H1 (cell line): Measurements from ENCODE around the gene PSMD6. TPM values are rescaled to one million over a fixed set of nuclear protein-coding genes. Genes with fewer than 3 reads are reported as not detected.

ENCODE experiments used
- CTCF ChIA-PET: fragments of 300-600 bp; sonication (Branson Sonifier 250); formaldehyde crosslinking; loops from one replicate; lab custom pipeline; 2021; ENCODE audit not compliant: partially characterized antibody; lab: Charles Lee
- POLR2A ChIA-PET: fragments of 300-600 bp; sonication (Branson Sonifier 250); formaldehyde crosslinking; loops from one replicate; lab custom pipeline; 2021; ENCODE audit warnings: inconsistent platforms; ENCODE audit not compliant: partially characterized antibody; lab: Charles Lee
- DNase-seq, 2 experiments: peaks; one replicate each; pipeline versions ENCODE4 v3.0.0 to v3.0.0-alpha.2; 2010 to 2022; ENCODE audit warnings: low spot score in 2 of 2, low read depth in 1 of 2, mixed read lengths in 1 of 2
- FAIRE-seq: peaks from 2 replicates; lab custom pipeline; 2011; peaks lifted over from hg19 to GRCh38; lab: Jason Lieb, UNC
- H2AFZ ChIP-seq: 2 replicates; pipeline ENCODE4 v1.8.1; 2012; ENCODE audit warnings: low read length, inconsistent platforms
- H2AK5ac ChIP-seq: 2 replicates; pipeline ENCODE4 v1.6.1; 2013; ENCODE audit warnings: low read depth, low read length
- H2BK120ac ChIP-seq: replicated peaks from 2 replicates; pipeline ENCODE3; 2013; ENCODE audit warnings: low read depth, low read length, inconsistent platforms
- H2BK12ac ChIP-seq: 2 replicates; pipeline ENCODE4 v1.6.1; 2013; ENCODE audit warnings: low read depth, low read length
- H2BK15ac ChIP-seq: 2 replicates; pipeline ENCODE4 v1.6.1; 2013; ENCODE audit warnings: low read length
- H2BK20ac ChIP-seq: 2 replicates; pipeline ENCODE4 v1.6.1; 2013; ENCODE audit warnings: low read length
- H2BK5ac ChIP-seq: 2 replicates; pipeline ENCODE4 v1.6.1; 2013; ENCODE audit warnings: low read depth, low read length
- H3K14ac ChIP-seq: 2 replicates; pipeline ENCODE4 v1.6.1; 2013; ENCODE audit warnings: inconsistent platforms; ENCODE audit not compliant: insufficient read length
- H3K18ac ChIP-seq: 2 replicates; pipeline ENCODE4 v1.6.1; 2013; ENCODE audit warnings: low read length; ENCODE audit errors: extremely low read depth
- H3K23ac ChIP-seq: 2 replicates; pipeline ENCODE4 v1.6.1; 2013; ENCODE audit warnings: inconsistent platforms; ENCODE audit not compliant: insufficient read length
- H3K23me2 ChIP-seq: 2 replicates; pipeline ENCODE4 v1.6.1; 2013; ENCODE audit warnings: low read depth, low read length
- H3K27ac ChIP-seq: 2 replicates; pipeline ENCODE4 v1.6.1; 2011; ENCODE audit warnings: low read depth, low read length, inconsistent platforms
- H3K27me3 ChIP-seq, 4 experiments: replicated peaks in 1 of 4; 1 replicate in 1 of 4; 2 replicates in 3 of 4; pipeline versions ENCODE4 v1.6.1 to v1.8.1; 2011 to 2013; ENCODE audit warnings: low read length in 3 of 4, mild to moderate bottlenecking in 3 of 4, inconsistent platforms in 2 of 4, mixed read lengths in 2 of 4, moderate library complexity in 1 of 4; ENCODE audit not compliant: control insufficient read depth in 3 of 4, insufficient read depth in 3 of 4; ENCODE audit errors: extremely low read depth in 1 of 4
- H3K36me3 ChIP-seq, 4 experiments: 2 replicates each; pipeline versions ENCODE4 v1.6.1 to v1.8.1; 2011 to 2013; ENCODE audit warnings: mild to moderate bottlenecking in 4 of 4, low read length in 3 of 4, moderate library complexity in 2 of 4, control low read depth in 1 of 4, inconsistent platforms in 1 of 4; ENCODE audit not compliant: insufficient read depth in 4 of 4, control insufficient read depth in 2 of 4
- H3K4ac ChIP-seq: replicated peaks from 2 replicates; pipeline ENCODE3; 2013; ENCODE audit warnings: low read length, low read depth, mixed read lengths, inconsistent platforms; ENCODE audit not compliant: insufficient read length
- H3K4me1 ChIP-seq, 4 experiments: replicated peaks in 1 of 4; 1 replicate in 1 of 4; 2 replicates in 3 of 4; pipeline versions ENCODE4 v1.6.1 to v1.8.1; 2011 to 2013; ENCODE audit warnings: low read length in 3 of 4, inconsistent platforms in 2 of 4, mixed read lengths in 1 of 4; ENCODE audit not compliant: insufficient read depth in 4 of 4, control insufficient read depth in 3 of 4
- H3K4me2 ChIP-seq, 2 experiments: 2 replicates each; pipeline versions ENCODE4 v1.6.1 to v1.8.1; 2011 to 2013; ENCODE audit warnings: low read depth in 2 of 2, low read length in 2 of 2, control low read depth in 1 of 2, inconsistent platforms in 1 of 2, mild to moderate bottlenecking in 1 of 2; ENCODE audit not compliant: insufficient read depth in 1 of 2
- H3K4me3 ChIP-seq, 4 experiments: fragments of 200-600, 300-600 bp in 1 of 4; sonication (generic), shearing (Covaris generic), sonication (Bioruptor Twin) in 1 of 4; 2 replicates each; pipeline versions ENCODE4 v1.5.1 to v1.8.1; 2011 to 2016; ENCODE audit warnings: low read length in 4 of 4, low read depth in 3 of 4, control low read depth in 2 of 4, inconsistent platforms in 2 of 4, mild to moderate bottlenecking in 2 of 4, mixed read lengths in 1 of 4, moderate library complexity in 1 of 4; ENCODE audit not compliant: insufficient read depth in 2 of 4; ENCODE audit errors: extremely low read depth in 1 of 4
- H3K56ac ChIP-seq: replicated peaks from 2 replicates; pipeline ENCODE3; 2013; ENCODE audit warnings: low read depth, mild to moderate bottlenecking, mixed read lengths, low read length, inconsistent platforms; ENCODE audit not compliant: insufficient read length
- H3K79me1 ChIP-seq: 2 replicates; pipeline ENCODE4 v1.6.1; 2013; ENCODE audit warnings: low read depth, low read length, control low read depth
- H3K79me2 ChIP-seq, 2 experiments: 2 replicates each; pipeline versions ENCODE4 v1.6.1 to v1.8.1; 2012 to 2013; ENCODE audit warnings: low read length in 2 of 2, mild to moderate bottlenecking in 2 of 2, inconsistent platforms in 1 of 2; ENCODE audit not compliant: insufficient read depth in 2 of 2, control insufficient read depth in 1 of 2
- H3K9ac ChIP-seq, 4 experiments: replicated peaks in 1 of 4; 1 replicate in 1 of 4; 2 replicates in 3 of 4; pipeline versions ENCODE4 v1.6.1 to v1.8.1; 2011 to 2013; ENCODE audit warnings: low read depth in 3 of 4, low read length in 3 of 4, control low read depth in 2 of 4, mild to moderate bottlenecking in 2 of 4, moderate library complexity in 2 of 4, inconsistent platforms in 1 of 4; ENCODE audit errors: extremely low read depth in 1 of 4
- H3K9me3 ChIP-seq, 2 experiments: 2 replicates each; pipeline versions ENCODE4 v1.6.1 to v1.8.1; 2012 to 2013; ENCODE audit warnings: mild to moderate bottlenecking in 2 of 2, moderate library complexity in 2 of 2, control low read depth in 1 of 2, inconsistent platforms in 1 of 2, low read depth in 1 of 2, low read length in 1 of 2, mixed read lengths in 1 of 2; ENCODE audit not compliant: insufficient read depth in 2 of 2
- H4K20me1 ChIP-seq, 2 experiments: replicated peaks in 1 of 2; 2 replicates each; pipeline versions ENCODE3 to v1.8.1; 2011 to 2013; ENCODE audit warnings: inconsistent platforms in 2 of 2, low read length in 2 of 2, mild to moderate bottlenecking in 1 of 2; ENCODE audit not compliant: insufficient read depth in 2 of 2, control insufficient read depth in 1 of 2
- H4K5ac ChIP-seq: 2 replicates; pipeline ENCODE4 v1.6.1; 2013; ENCODE audit warnings: low read length, low read depth, mixed read lengths, inconsistent platforms; ENCODE audit not compliant: insufficient read length
- H4K8ac ChIP-seq: 2 replicates; pipeline ENCODE4 v1.8.0; 2013; ENCODE audit warnings: mild to moderate bottlenecking, moderate library complexity, low read length, inconsistent platforms; ENCODE audit not compliant: insufficient read depth; ENCODE audit errors: extremely low read depth
- H4K91ac ChIP-seq: replicated peaks from 2 replicates; pipeline ENCODE3; 2013; ENCODE audit warnings: low read length, mixed read lengths, inconsistent platforms; ENCODE audit not compliant: insufficient read length
- CTCF ChIP-seq, 3 experiments: IDR thresholded peaks; 1 replicate in 2 of 3; 2 replicates in 1 of 3; pipeline versions ENCODE4 v1.5.1 to v1.6.1; 2011; ENCODE audit warnings: low read length in 3 of 3, mild to moderate bottlenecking in 3 of 3, inconsistent platforms in 2 of 3, low read depth in 1 of 3, moderate library complexity in 1 of 3; ENCODE audit not compliant: insufficient read depth in 1 of 3; ENCODE audit errors: control extremely low read depth in 1 of 3
- GABPA ChIP-seq: IDR thresholded peaks from 2 replicates; pipeline ENCODE4 v1.6.1; 2011; ENCODE audit warnings: mild to moderate bottlenecking, low read length, moderate library complexity, borderline replicate concordance; ENCODE audit not compliant: insufficient read depth
- JUND ChIP-seq: IDR thresholded peaks from 2 replicates; pipeline ENCODE4 v1.6.1; 2011; ENCODE audit warnings: mild to moderate bottlenecking, improper control_type of control experiment, low read length
- TAF7 ChIP-seq: optimal IDR thresholded peaks from 2 replicates; pipeline ENCODE3; 2011; ENCODE audit warnings: low read depth, mild to moderate bottlenecking, inconsistent platforms, low read length, moderate library complexity, borderline replicate concordance
- USF2 ChIP-seq: IDR thresholded peaks from 2 replicates; pipeline ENCODE4 v1.6.1; 2011; ENCODE audit warnings: low read length, improper control_type of control experiment
- ZNF274 ChIP-seq: IDR thresholded peaks from 2 replicates; pipeline ENCODE4 v1.7.0; 2012; ENCODE audit warnings: low read length, borderline replicate concordance; ENCODE audit errors: extremely low read depth
- WGBS, 2 experiments: shearing (Covaris generic) in 1 of 2; methylation state at CpG; one replicate each; pipeline versions ENCODE4 v1.1.6 to v1.1.7; 2013 to 2015; ENCODE audit warnings: low lambda C conversion rate in 2 of 2, mixed read lengths in 2 of 2, inconsistent platforms in 1 of 2, low coverage in 1 of 2, missing lambda C conversion rate in 1 of 2; ENCODE audit not compliant: insufficient replicate concordance in 2 of 2, insufficient coverage in 1 of 2, insufficient read length in 1 of 2; ENCODE audit errors: extremely low coverage in 1 of 2, missing lambda C conversion rate in 1 of 2; 5-methylcytosine and 5-hydroxymethylcytosine counted together
- polyA plus RNA-seq, 7 experiments: library from polyadenylated mRNA; depleted of rRNA in 3 of 7; stranded (reverse) in 5 of 7; unstranded in 2 of 7; fragments of >200 nt in 5 of 7; fragments of 200-250 nt in 2 of 7; gene quantifications; 1 replicate in 5 of 7; 2 replicates in 1 of 7; 4 replicates in 1 of 7; pipeline versions ENCODE4 v1.2.1 to v1.2.3, GENCODE V29; 2011 to 2013; ENCODE audit warnings: missing spikeins in 2 of 7, mixed read lengths in 2 of 7
- total RNA-seq: library from RNA; stranded (reverse); fragmentation: NEBNext Ultra II Directional; extraction: Animal tissue kit (Norgen Biotek cat#: 25700); gene quantifications from 2 replicates; pipeline ENCODE4 v1.2.1, GENCODE V29; 2021

Gene PSMD6
- total and polyA plus RNA-seq, 2 of the 8 experiments (the other 6 are each of a cell fraction or from before 2014, with no cell fraction given): 43.7 to 104 TPM

- Histone ChIP-seq H3K23me2 (no peaks in the 10 kb centered on the region), H3K4me2 (peak overlapping the region; percentile 50 to 52), H3K79me2 (peaks cover 0 to 7% of the 10 kb centered on the region in 2 experiments; a peak in 2 of 4 replicates), H3K9ac (no peak overlapping the region), H3K4ac (no peak overlapping the region), H3K4me3 (peak overlapping the region in 1 of 4 experiments; percentile 3; a peak in 1 of 8 replicates), H2AFZ (0 out of 2 replicates have a peak overlapping the region, but pooled peaks have one; percentile 57), H2BK5ac (peak overlapping the region; percentile 57; the same call in 1 of the 2 replicates), H4K5ac (no peak overlapping the region), H3K4me1 (peaks cover 10 to 37% (median 34%) of the 10 kb centered on the region in 4 experiments; a peak in 6 of 7 replicates), H3K27ac (no peak overlapping the region; the same call in 1 of the 2 replicates), H3K36me3 (no peaks in the 10 kb centered on the region), H2BK15ac (no peak overlapping the region), H2BK12ac (0 out of 2 replicates have a peak overlapping the region, but pooled peaks have one; percentile 30), H3K56ac (no peak overlapping the region), H4K8ac (no peak overlapping the region; the same call in 1 of the 2 replicates), H4K91ac (no peak overlapping the region), H2BK20ac (no peak overlapping the region), H3K9me3 (no peaks in the 10 kb centered on the region), H3K79me1 (peaks cover 2% of the 10 kb centered on the region; the same call in 1 of the 2 replicates), H3K14ac (no peak overlapping the region), H3K18ac (no peak overlapping the region), H2AK5ac (0 out of 2 replicates have a peak overlapping the region, but pooled peaks have one; percentile 7), H2BK120ac (no peak overlapping the region), H3K23ac (no peak overlapping the region), H4K20me1 (peaks cover 0 to 2% of the 10 kb centered on the region in 2 experiments), H3K27me3 (no peaks in the 10 kb centered on the region)
- no peak for DNase-seq
- CTCF ChIA-PET: interaction anchor here (0.8 to 9.3 kb wide), 5 partner anchors 11 to 516 kb away, joined by 3 to 115 read pairs (median 5); no protein-coding TSS in a partner anchor
- POLR2A ChIA-PET: no interaction called here
- FAIRE-seq: no peak
- 63% methylated on average over 11 of the region's 11 CpGs; no CpG with 5 or more reads in 1 of the 2 experiments for WGBS, 2 experiments
- TF ChIP-seq JUND (no peak), GABPA (no peak), USF2 (no peak), ZNF274 (no peak), TAF7 (no peak), CTCF (IDR thresholded peaks at IDR 0.05; ENCODE audit: control extremely low read depth in 1 of 3, insufficient read depth in 1 of 3, low read depth in 1 of 3, low read length in 3 of 3) (no peak)
Measured at GRCh38 chr3:63967675-63968611, 55.4 kb downstream of the PSMD6 start.
